ENCODE measurements around the gene TSPAN2.

The TSPAN2 gene

GRCh38 chr1:115089420-115090185 is at the start of gene TSPAN2:
TSPAN2 (minus strand) TSS chr1:115089503; CDS start chr1:115089432, 71 bp downstream.
- no peaks in the 10 kb centered on the region for H3K36me3 ChIP-seq (ENCODE audit: insufficient read depth, low read length)
- peak within 1 kb of the TSS; percentile 23; the same call in 1 of the 2 replicates for H3K27ac ChIP-seq (ENCODE audit: low read depth, low read length)
- H3K79me2 ChIP-seq (ENCODE audit: control insufficient read depth, insufficient read depth, low read length, unreplicated experiment), result no peaks in the 10 kb centered on the region
- H2AFZ ChIP-seq (ENCODE audit: low read length, unreplicated experiment), result peak within 1 kb of the TSS; percentile 87
- no peaks in the 10 kb centered on the region for H3K27me3 ChIP-seq (ENCODE audit: insufficient read depth, low read length)
- H3K4me1 ChIP-seq (ENCODE audit: control insufficient read depth, insufficient read depth, low read length, unreplicated experiment), result peaks cover 4% of the 10 kb centered on the region
- peak within 1 kb of the TSS; percentile 90 for H3K4me3 ChIP-seq (ENCODE audit: low read depth, low read length)

GRCh38 chr1:115138973-115139372 is 49.7 kb upstream of the TSPAN2 start:
- Histone ChIP-seq H3K79me2 (ENCODE audit: control insufficient read depth, insufficient read depth, low read length, unreplicated experiment) (no peaks in the 10 kb centered on the region), H3K36me3 (ENCODE audit: insufficient read depth, low read length) (no peaks in the 10 kb centered on the region), H3K4me3 (ENCODE audit: low read depth, low read length) (no peak overlapping the region), H3K27me3 (ENCODE audit: insufficient read depth, low read length) (no peaks in the 10 kb centered on the region), H3K4me1 (ENCODE audit: control insufficient read depth, insufficient read depth, low read length, unreplicated experiment) (peaks cover 34% of the 10 kb centered on the region), H3K27ac (ENCODE audit: low read depth, low read length) (peak overlapping the region; percentile 32; the same call in 1 of the 2 replicates), H2AFZ (ENCODE audit: low read length, unreplicated experiment) (peak overlapping the region; percentile 91)

GRCh38 chr1:115138271-115138670 is 49.0 kb upstream of the TSPAN2 start:
- Histone ChIP-seq H3K4me1 (ENCODE audit: control insufficient read depth, insufficient read depth, low read length, unreplicated experiment) (peaks cover 40% of the 10 kb centered on the region), H3K4me3 (ENCODE audit: low read depth, low read length) (no peak overlapping the region)

GRCh38 chr1:115137191-115137590 is 47.9 kb upstream of the TSPAN2 start:
- peaks cover 40% of the 10 kb centered on the region for H3K4me1 ChIP-seq (ENCODE audit: control insufficient read depth, insufficient read depth, low read length, unreplicated experiment)
- H3K4me3 ChIP-seq (ENCODE audit: low read depth, low read length), result no peak overlapping the region
- H3K27ac ChIP-seq (ENCODE audit: low read depth, low read length), result no peak overlapping the region

More at GRCh38 chr1:115138271-115138670, 49.0 kb upstream of the TSPAN2 start:
- H3K79me2 ChIP-seq (ENCODE audit: control insufficient read depth, insufficient read depth, low read length, unreplicated experiment), result no peaks in the 10 kb centered on the region
- no peak overlapping the region for H2AFZ ChIP-seq (ENCODE audit: low read length, unreplicated experiment)
- H3K36me3 ChIP-seq (ENCODE audit: insufficient read depth, low read length), result no peaks in the 10 kb centered on the region
- no peaks in the 10 kb centered on the region for H3K27me3 ChIP-seq (ENCODE audit: insufficient read depth, low read length)
- H3K27ac ChIP-seq (ENCODE audit: low read depth, low read length), result no peak overlapping the region

GRCh38 chr1:115136706-115137105 is 47.4 kb upstream of the TSPAN2 start:
- peak overlapping the region; percentile 96 for H3K27ac ChIP-seq (ENCODE audit: low read depth, low read length)
- no peaks in the 10 kb centered on the region for H3K79me2 ChIP-seq (ENCODE audit: control insufficient read depth, insufficient read depth, low read length, unreplicated experiment)
- H3K4me1 ChIP-seq (ENCODE audit: control insufficient read depth, insufficient read depth, low read length, unreplicated experiment), result peaks cover 40% of the 10 kb centered on the region
- no peaks in the 10 kb centered on the region for H3K27me3 ChIP-seq (ENCODE audit: insufficient read depth, low read length)
- H3K36me3 ChIP-seq (ENCODE audit: insufficient read depth, low read length), result no peaks in the 10 kb centered on the region
- H2AFZ ChIP-seq (ENCODE audit: low read length, unreplicated experiment), result no peak overlapping the region
- H3K4me3 ChIP-seq (ENCODE audit: low read depth, low read length), result no peak overlapping the region

More at GRCh38 chr1:115137191-115137590, 47.9 kb upstream of the TSPAN2 start:
- H2AFZ ChIP-seq (ENCODE audit: low read length, unreplicated experiment), result no peak overlapping the region
- no peaks in the 10 kb centered on the region for H3K36me3 ChIP-seq (ENCODE audit: insufficient read depth, low read length)
- no peaks in the 10 kb centered on the region for H3K79me2 ChIP-seq (ENCODE audit: control insufficient read depth, insufficient read depth, low read length, unreplicated experiment)
- no peaks in the 10 kb centered on the region for H3K27me3 ChIP-seq (ENCODE audit: insufficient read depth, low read length)

- peak overlapping the region; percentile 96 for H3K27ac ChIP-seq (ENCODE audit: low read depth, low read length)
- peaks cover 40% of the 10 kb centered on the region for H3K4me1 ChIP-seq (ENCODE audit: control insufficient read depth, insufficient read depth, low read length, unreplicated experiment)
- H2AFZ ChIP-seq (ENCODE audit: low read length, unreplicated experiment), result peak overlapping the region; percentile 9
- peak overlapping the region; percentile 37; the same call in 1 of the 2 replicates for H3K4me3 ChIP-seq (ENCODE audit: low read depth, low read length)
- H3K27me3 ChIP-seq (ENCODE audit: insufficient read depth, low read length), result no peaks in the 10 kb centered on the region
- H3K36me3 ChIP-seq (ENCODE audit: insufficient read depth, low read length), result no peaks in the 10 kb centered on the region
- H3K79me2 ChIP-seq (ENCODE audit: control insufficient read depth, insufficient read depth, low read length, unreplicated experiment), result no peaks in the 10 kb centered on the region
Observed at GRCh38 chr1:115136106-115136505, 46.8 kb upstream of the TSPAN2 start.

- peak overlapping the region; percentile 96 for H3K27ac ChIP-seq (ENCODE audit: low read depth, low read length)
- no peaks in the 10 kb centered on the region for H3K36me3 ChIP-seq (ENCODE audit: insufficient read depth, low read length)
- peaks cover 40% of the 10 kb centered on the region for H3K4me1 ChIP-seq (ENCODE audit: control insufficient read depth, insufficient read depth, low read length, unreplicated experiment)
- H3K4me3 ChIP-seq (ENCODE audit: low read depth, low read length), result peak overlapping the region; percentile 37
- no peaks in the 10 kb centered on the region for H3K79me2 ChIP-seq (ENCODE audit: control insufficient read depth, insufficient read depth, low read length, unreplicated experiment)
- H3K27me3 ChIP-seq (ENCODE audit: insufficient read depth, low read length), result no peaks in the 10 kb centered on the region
- H2AFZ ChIP-seq (ENCODE audit: low read length, unreplicated experiment), result peak overlapping the region; percentile 9
Observed at GRCh38 chr1:115135681-115136080, 46.4 kb upstream of the TSPAN2 start.

GRCh38 chr1:115134850-115135480 is 45.7 kb upstream of the TSPAN2 start:
- peak overlapping the region; percentile 96 for H3K27ac ChIP-seq (ENCODE audit: low read depth, low read length)
- H3K4me1 ChIP-seq (ENCODE audit: control insufficient read depth, insufficient read depth, low read length, unreplicated experiment), result peaks cover 40% of the 10 kb centered on the region
- H2AFZ ChIP-seq (ENCODE audit: low read length, unreplicated experiment), result peak overlapping the region; percentile 81
- no peaks in the 10 kb centered on the region for H3K27me3 ChIP-seq (ENCODE audit: insufficient read depth, low read length)
- H3K36me3 ChIP-seq (ENCODE audit: insufficient read depth, low read length), result no peaks in the 10 kb centered on the region
- peak overlapping the region; percentile 37 for H3K4me3 ChIP-seq (ENCODE audit: low read depth, low read length)
- no peaks in the 10 kb centered on the region for H3K79me2 ChIP-seq (ENCODE audit: control insufficient read depth, insufficient read depth, low read length, unreplicated experiment)

- no peak overlapping the region for H2AFZ ChIP-seq (ENCODE audit: low read length, unreplicated experiment)
- peak overlapping the region; percentile 96 for H3K27ac ChIP-seq (ENCODE audit: low read depth, low read length)
Observed at GRCh38 chr1:115134231-115134630, 44.9 kb upstream of the TSPAN2 start.

GRCh38 chr1:115133440-115133839 is 44.1 kb upstream of the TSPAN2 start:
- no peak overlapping the region for H2AFZ ChIP-seq (ENCODE audit: low read length, unreplicated experiment)
- H3K79me2 ChIP-seq (ENCODE audit: control insufficient read depth, insufficient read depth, low read length, unreplicated experiment), result no peaks in the 10 kb centered on the region
- peaks cover 36% of the 10 kb centered on the region for H3K4me1 ChIP-seq (ENCODE audit: control insufficient read depth, insufficient read depth, low read length, unreplicated experiment)
- no peaks in the 10 kb centered on the region for H3K36me3 ChIP-seq (ENCODE audit: insufficient read depth, low read length)
- no peak overlapping the region for H3K4me3 ChIP-seq (ENCODE audit: low read depth, low read length)
- peak overlapping the region; percentile 96; the same call in 1 of the 2 replicates for H3K27ac ChIP-seq (ENCODE audit: low read depth, low read length)
- H3K27me3 ChIP-seq (ENCODE audit: insufficient read depth, low read length), result no peaks in the 10 kb centered on the region

More at GRCh38 chr1:115134231-115134630, 44.9 kb upstream of the TSPAN2 start:
- Histone ChIP-seq H3K27me3 (ENCODE audit: insufficient read depth, low read length) (no peaks in the 10 kb centered on the region), H3K36me3 (ENCODE audit: insufficient read depth, low read length) (no peaks in the 10 kb centered on the region), H3K4me1 (ENCODE audit: control insufficient read depth, insufficient read depth, low read length, unreplicated experiment) (peaks cover 39% of the 10 kb centered on the region), H3K79me2 (ENCODE audit: control insufficient read depth, insufficient read depth, low read length, unreplicated experiment) (no peaks in the 10 kb centered on the region), H3K4me3 (ENCODE audit: low read depth, low read length) (peak overlapping the region; percentile 27; the same call in 1 of the 2 replicates)
